Esophagus squamous epithelium (tissue), 4 donors: ENCODE measurements around the gene KIAA1210.

Experiments
- POLR2A ChIP-seq, 4 donors: fragments of 450-650 bp; IDR thresholded peaks; one replicate each; pipeline ENCODE4 v1.6.1; 2017; ENCODE audit warnings: antibody characterized with exemption in 4 of 4, mild to moderate bottlenecking in 4 of 4, moderate library complexity in 3 of 4
- TF ChIP-seq, protein P1 (sequence below), 6 experiments: fragments of 450-650 bp in 4 of 6; fragments of 200-600 bp in 2 of 6; sonication (generic) in 2 of 6; IDR thresholded peaks; one replicate each; pipeline ENCODE4 v1.5.1; 2016 to 2019; ENCODE audit warnings: antibody characterized with exemption in 6 of 6, mild to moderate bottlenecking in 4 of 6, moderate library complexity in 4 of 6

GRCh38 chrX:119105826-119106225 lies 21.8 kb downstream of the KIAA1210 start:
- TF ChIP-seq, protein P1, sequence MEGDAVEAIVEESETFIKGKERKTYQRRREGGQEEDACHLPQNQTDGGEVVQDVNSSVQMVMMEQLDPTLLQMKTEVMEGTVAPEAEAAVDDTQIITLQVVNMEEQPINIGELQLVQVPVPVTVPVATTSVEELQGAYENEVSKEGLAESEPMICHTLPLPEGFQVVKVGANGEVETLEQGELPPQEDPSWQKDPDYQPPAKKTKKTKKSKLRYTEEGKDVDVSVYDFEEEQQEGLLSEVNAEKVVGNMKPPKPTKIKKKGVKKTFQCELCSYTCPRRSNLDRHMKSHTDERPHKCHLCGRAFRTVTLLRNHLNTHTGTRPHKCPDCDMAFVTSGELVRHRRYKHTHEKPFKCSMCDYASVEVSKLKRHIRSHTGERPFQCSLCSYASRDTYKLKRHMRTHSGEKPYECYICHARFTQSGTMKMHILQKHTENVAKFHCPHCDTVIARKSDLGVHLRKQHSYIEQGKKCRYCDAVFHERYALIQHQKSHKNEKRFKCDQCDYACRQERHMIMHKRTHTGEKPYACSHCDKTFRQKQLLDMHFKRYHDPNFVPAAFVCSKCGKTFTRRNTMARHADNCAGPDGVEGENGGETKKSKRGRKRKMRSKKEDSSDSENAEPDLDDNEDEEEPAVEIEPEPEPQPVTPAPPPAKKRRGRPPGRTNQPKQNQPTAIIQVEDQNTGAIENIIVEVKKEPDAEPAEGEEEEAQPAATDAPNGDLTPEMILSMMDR (IDR thresholded peaks at IDR 0.05), result no peak
- no peak for TF ChIP-seq POLR2A (IDR thresholded peaks at IDR 0.05)
